Left ventricle myocardium inferior (tissue), 1 donor: ENCODE results near the gene EPHA2. TPM values are rescaled to one million over a fixed set of nuclear protein-coding genes. Genes with fewer than 3 reads are reported as not detected.

Experiments
- DNase-seq: peaks from one replicate; pipeline ENCODE4 v3.0.0-alpha.2; 2020
- H3K27ac ChIP-seq: fragments of 200-600 bp; replicated peaks from 2 replicates; pipeline ENCODE4 v1.8.0; 2021
- H3K27me3 ChIP-seq: fragments of 200-600 bp; 2 replicates; pipeline ENCODE4 v1.8.0; 2021; ENCODE audit warnings: low read depth
- H3K36me3 ChIP-seq: fragments of 200-600 bp; 2 replicates; pipeline ENCODE4 v1.8.0; 2021
- H3K4me1 ChIP-seq: fragments of 200-600 bp; 2 replicates; pipeline ENCODE4 v1.8.0; 2021
- H3K4me3 ChIP-seq: fragments of 200-600 bp; 2 replicates; pipeline ENCODE4 v1.8.0; 2021; ENCODE audit warnings: mild to moderate bottlenecking, moderate library complexity
- H3K9me3 ChIP-seq: fragments of 200-600 bp; replicated peaks from 2 replicates; pipeline ENCODE4 v1.8.0; 2021
- CTCF ChIP-seq: fragments of 200-600 bp; IDR thresholded peaks from 2 replicates; pipeline ENCODE4 v1.8.0; 2021; ENCODE audit warnings: antibody characterized with exemption, mild to moderate bottlenecking, borderline replicate concordance
- intact Hi-C: fragments of 100-400 bp; cut with micrococcal nuclease; formaldehyde crosslinking; loops from one replicate; pipeline ENCODE4 v1.11.0; 2022
- total RNA-seq: library from RNA; stranded (reverse); fragmentation: NEBNext Ultra II Directional; extraction: Animal tissue kit (Norgen Biotek cat#: 25700); gene quantifications from one replicate; pipeline ENCODE4 v1.2.1, GENCODE V29; 2021
- donor health status: DM: no; HTN: yes; CAD: no; lungs with severe emphysema.

The EPHA2 gene
- total RNA-seq, 1 donor from 2014 or later = 9.6 TPM

- H3K27me3 ChIP-seq = no peaks in the 10 kb centered on the region
- H3K36me3 ChIP-seq = peaks cover 82% of the 10 kb centered on the region
- TF ChIP-seq CTCF = no peak
- DNase-seq = no peak
- no peaks in the 10 kb centered on the region for H3K9me3 ChIP-seq
- intact Hi-C loops = no loop called here
- H3K27ac ChIP-seq = peak overlapping the region; percentile 39
- no peak overlapping the region for H3K4me3 ChIP-seq
- H3K4me1 ChIP-seq = peaks cover 75% of the 10 kb centered on the region
These were observed 25.0 kb downstream of the EPHA2 start for GRCh38 chr1:16130827-16131226.

- H3K36me3 ChIP-seq = peaks cover 82% of the 10 kb centered on the region
- no peaks in the 10 kb centered on the region for H3K9me3 ChIP-seq
- intact Hi-C loops = no loop called here
- peak overlapping the region; percentile 80 for H3K27ac ChIP-seq
- H3K4me3 ChIP-seq = no peak overlapping the region
- TF ChIP-seq CTCF = no peak
- H3K4me1 ChIP-seq = peaks cover 72% of the 10 kb centered on the region
- no peaks in the 10 kb centered on the region for H3K27me3 ChIP-seq
- no peak for DNase-seq
These were observed 25.8 kb downstream of the EPHA2 start for GRCh38 chr1:16129921-16130543.

- no peak overlapping the region for H3K4me3 ChIP-seq
- peak overlapping the region; percentile 80 for H3K27ac ChIP-seq
- TF ChIP-seq CTCF = no peak
- intact Hi-C loops = no loop called here
- H3K4me1 ChIP-seq = peaks cover 72% of the 10 kb centered on the region
- no peaks in the 10 kb centered on the region for H3K27me3 ChIP-seq
- H3K9me3 ChIP-seq = no peaks in the 10 kb centered on the region
- DNase-seq = no peak
- peaks cover 82% of the 10 kb centered on the region for H3K36me3 ChIP-seq
These were observed 26.6 kb downstream of the EPHA2 start for GRCh38 chr1:16129316-16129715.

- Histone ChIP-seq H3K27me3 (no peaks in the 10 kb centered on the region), H3K27ac (peak overlapping the region; percentile 80), H3K4me1 (peaks cover 67% of the 10 kb centered on the region), H3K9me3 (no peaks in the 10 kb centered on the region), H3K4me3 (no peak overlapping the region), H3K36me3 (peaks cover 81% of the 10 kb centered on the region)
- peak; percentile 64 for DNase-seq
- intact Hi-C loops = no loop called here
- TF ChIP-seq CTCF = no peak
These were observed 27.5 kb downstream of the EPHA2 start for GRCh38 chr1:16128338-16128741.

- Histone ChIP-seq H3K9me3 (no peaks in the 10 kb centered on the region), H3K27ac (peak overlapping the region; percentile 80), H3K4me3 (no peak overlapping the region), H3K27me3 (no peaks in the 10 kb centered on the region), H3K4me1 (peaks cover 67% of the 10 kb centered on the region), H3K36me3 (peaks cover 79% of the 10 kb centered on the region)
- peak; percentile 64 for DNase-seq
- no peak for TF ChIP-seq CTCF
- intact Hi-C loops = no loop called here
These were observed 28.1 kb downstream of the EPHA2 start for GRCh38 chr1:16127676-16128337.
